HG03097 (cell line): ENCODE results near the gene UMOD.
"Not testable (repeated sequence)": the region's sequence is repeated elsewhere in the genome, so short reads cannot be mapped to it uniquely, and the experiment has no call there.

Experiments
- ATAC-seq: cut with Tn5 transposase; IDR thresholded peaks from one replicate; pipeline ENCODE4 v1.9.1; 2021; ENCODE audit not compliant: unreplicated experiment, low FRiP score

The UMOD gene

GRCh38 chr16:20323591-20324117 is 28.9 kb downstream of the UMOD start:
- no peak for ATAC-seq

DNA sequence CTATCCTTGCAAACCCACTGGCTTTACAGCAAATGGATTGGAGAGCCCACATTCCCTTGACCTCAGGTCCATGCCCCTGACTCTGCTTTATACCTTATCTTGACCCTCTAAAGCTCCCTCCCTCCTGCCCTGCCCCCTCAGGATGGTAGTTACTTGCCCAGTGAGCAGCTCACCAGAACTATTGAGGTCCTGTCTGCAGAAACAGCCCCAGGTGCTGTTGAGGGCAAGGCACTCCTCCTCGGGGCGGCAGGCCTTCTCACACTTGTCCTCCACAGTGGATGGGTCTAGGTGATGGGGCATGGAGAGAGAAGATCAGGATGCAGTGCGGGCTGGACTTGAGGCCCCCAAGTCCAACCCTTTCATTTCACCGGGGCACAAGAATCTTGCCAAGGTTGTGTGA is 29.8 kb downstream of the UMOD start:
- no peak for ATAC-seq

GRCh38 chr16:20321671-20322070 is 30.8 kb downstream of the UMOD start:
- no peak for ATAC-seq

GRCh38 chr16:20321051-20321450 is 31.5 kb downstream of the UMOD start:
- not testable (repeated sequence) for ATAC-seq

DNA sequence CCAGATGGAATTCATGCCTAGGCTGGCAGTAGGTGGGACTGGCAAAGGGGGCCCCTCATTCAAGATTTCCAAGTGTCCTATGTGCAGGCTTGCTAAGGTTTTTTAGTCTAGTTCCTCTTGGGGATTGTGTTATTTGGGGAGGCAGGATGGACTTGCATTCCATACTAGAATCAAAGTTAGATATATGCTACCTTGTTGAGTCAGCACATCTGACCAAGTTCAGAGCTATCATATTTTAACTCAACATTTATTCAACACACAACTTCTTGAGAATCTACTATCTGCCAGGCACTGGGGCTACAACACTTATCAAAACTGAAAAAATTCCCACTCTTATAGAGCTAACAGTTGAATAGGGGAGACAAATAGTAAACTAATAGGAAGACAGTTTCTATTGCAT is 31.9 kb downstream of the UMOD start:
- no peak for ATAC-seq

DNA sequence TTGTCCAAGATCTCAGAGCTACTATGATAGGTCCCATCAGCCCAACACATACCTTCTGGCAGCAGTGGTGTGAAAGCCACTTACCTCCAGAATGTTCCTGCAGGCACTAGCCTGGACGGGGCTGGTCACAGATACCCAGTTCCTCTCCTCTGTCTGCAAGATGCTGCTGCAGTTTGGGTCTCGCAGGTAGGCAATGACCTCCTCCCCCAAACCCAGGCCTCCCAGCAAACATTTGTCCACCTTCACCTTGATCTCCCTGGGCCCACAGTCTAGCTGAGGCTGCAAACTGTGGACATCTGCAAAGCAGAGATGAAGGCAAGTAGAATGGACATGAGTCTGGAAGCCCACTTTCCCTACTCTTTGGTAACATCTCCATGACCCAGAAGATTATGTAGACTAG is 32.3 kb downstream of the UMOD start:
- ATAC-seq = no peak

- ATAC-seq = no peak
These were observed 33.1 kb downstream of the UMOD start for GRCh38 chr16:20319406-20319805.

- ATAC-seq = no peak
These were observed 34.1 kb downstream of the UMOD start for GRCh38 chr16:20318437-20318836.

GRCh38 chr16:20318006-20318405 is 34.5 kb downstream of the UMOD start:
- ATAC-seq = no peak

- no peak for ATAC-seq
These were observed 35.4 kb downstream of the UMOD start for GRCh38 chr16:20317117-20317516.

DNA sequence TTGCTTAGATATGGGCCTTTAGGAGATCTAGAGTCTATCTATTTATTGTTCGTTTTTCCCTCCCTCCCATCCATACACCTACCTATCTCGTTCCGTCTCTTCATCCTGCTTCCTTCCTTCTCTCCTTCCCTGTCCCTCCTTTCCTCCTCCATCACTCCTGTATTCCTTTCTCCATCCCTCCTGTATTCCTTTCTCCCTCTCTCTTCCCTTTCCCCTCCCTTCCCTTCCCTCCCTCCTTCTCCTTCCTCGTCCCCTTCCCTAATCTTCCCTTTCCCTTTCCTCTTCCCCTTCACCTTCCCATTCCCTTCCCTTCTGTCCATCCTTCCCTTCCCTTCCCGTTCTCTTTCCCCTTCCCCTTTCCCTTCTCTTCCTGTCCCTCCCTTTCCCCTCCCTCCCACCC is 35.8 kb downstream of the UMOD start:
- no peak for ATAC-seq

GRCh38 chr16:20315764-20316163 is 36.8 kb downstream of the UMOD start:
- ATAC-seq = no peak

DNA sequence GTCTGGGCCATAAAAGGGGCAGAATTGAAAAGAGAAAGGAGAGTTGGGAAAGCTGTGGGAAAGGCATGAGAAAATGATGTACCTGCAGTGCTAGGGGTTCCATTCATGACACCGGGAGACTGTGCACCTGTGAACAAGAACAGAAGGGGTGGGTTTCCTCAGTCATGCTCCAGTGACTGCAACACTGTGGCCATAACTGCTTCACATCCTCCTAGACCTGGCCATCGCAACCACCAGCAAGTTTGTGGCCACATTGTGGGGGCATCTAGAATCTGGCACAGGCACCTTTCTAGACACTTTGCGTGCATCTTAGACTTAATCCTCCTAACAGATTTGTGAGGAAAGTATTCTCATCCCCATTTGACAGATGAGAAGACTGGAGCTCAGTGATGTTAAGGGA is 37.9 kb downstream of the UMOD start:
- ATAC-seq = no peak

DNA sequence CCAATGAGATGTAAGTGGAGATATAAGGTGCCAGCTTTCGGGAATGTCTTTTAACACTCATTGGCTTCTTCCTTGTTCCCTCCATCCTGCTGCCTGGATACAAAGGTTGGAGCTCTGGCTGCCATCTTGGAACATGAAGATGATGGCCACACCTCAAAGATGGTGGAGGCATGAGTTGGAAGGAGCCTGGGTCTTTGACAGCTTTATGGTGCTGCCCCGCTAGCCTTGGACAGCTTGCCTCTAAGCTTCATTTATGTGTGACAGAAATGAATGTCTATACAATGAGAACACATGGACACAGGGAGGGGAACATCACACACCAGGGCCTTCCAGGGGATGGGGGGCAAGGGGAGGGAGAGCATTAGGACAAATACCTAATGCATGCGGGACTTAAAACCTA is 38.8 kb downstream of the UMOD start:
- ATAC-seq = no peak

DNA sequence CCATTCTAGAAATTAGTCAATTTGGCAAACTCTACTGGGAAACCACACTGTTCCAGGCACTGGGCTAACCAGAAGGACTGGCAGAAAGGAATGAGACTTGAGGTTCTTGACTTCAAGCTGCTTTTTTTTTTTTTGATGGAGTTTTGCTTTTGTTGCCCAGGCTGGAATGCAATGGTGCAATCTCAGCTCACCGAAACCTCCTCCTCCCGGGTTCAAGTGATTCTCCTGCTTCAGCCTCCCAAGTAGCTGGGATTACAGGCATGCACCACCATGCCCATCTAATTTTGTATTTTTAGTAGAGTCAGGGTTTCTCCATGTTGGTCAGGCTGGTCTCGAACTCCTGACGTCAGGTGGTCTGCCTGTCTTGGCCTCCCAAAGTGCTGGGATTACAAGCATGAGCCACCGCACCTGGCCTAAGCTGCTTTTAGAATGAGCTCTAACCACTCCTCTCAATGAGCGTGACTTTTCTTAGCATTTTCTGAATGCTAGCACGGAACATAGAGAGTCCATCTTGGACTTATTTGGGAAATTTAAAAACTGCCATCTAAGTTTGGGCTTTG is 39.9 kb downstream of the UMOD start:
- not testable (repeated sequence) for ATAC-seq

DNA sequence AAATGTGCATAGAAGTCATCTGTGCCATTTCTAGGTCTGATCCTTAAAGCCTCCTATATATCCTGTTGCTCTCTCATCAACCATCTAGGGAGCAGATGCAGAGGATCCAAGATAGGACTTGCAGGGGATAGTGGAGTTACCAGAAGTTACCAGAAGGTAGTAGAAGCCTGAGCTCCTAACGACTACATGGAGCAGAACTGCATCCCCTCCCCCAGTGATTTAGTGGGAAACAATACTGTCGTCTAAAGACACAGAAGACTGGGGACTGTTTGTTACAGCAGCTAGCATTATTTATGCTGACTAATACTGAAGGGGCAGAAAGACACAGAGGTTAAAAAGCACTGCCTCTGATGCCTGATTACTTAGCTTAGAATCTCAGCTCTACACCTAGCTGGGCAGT is 41.0 kb downstream of the UMOD start:
- no peak for ATAC-seq

- ATAC-seq = no peak
These were observed 41.8 kb downstream of the UMOD start for GRCh38 chr16:20310421-20311395.

GRCh38 chr16:20309786-20310185 is 42.7 kb downstream of the UMOD start:
- ATAC-seq = no peak

- ATAC-seq = no peak
These were observed 43.5 kb downstream of the UMOD start for GRCh38 chr16:20308801-20309590.

GRCh38 chr16:20308266-20308665 is 44.2 kb downstream of the UMOD start:
- ATAC-seq = no peak

DNA sequence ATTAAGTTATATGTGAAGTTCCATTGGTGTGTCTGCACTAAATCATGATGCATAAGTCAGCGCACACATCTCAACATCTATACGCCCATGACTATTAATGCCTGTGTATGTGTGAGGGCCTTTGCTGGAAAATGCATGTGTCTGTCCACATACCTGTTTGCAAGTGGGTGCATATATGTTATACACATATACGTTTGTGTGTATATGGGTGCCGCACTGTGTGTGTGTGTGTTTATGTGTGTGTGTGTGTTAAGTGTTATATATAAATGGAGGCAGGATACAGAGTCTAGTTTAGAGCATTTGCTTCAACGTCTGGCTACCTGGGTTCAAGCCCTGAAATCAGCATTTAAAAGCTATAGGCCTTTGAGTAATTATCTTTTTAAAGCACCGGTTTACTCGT is 44.7 kb downstream of the UMOD start:
- no peak for ATAC-seq
